Measurements from ENCODE around the gene EPM2AIP1.
"Not testable (repeated sequence)": the region's sequence is repeated elsewhere in the genome, so short reads cannot be mapped to it uniquely, and the experiment has no call there.

The EPM2AIP1 gene

DNA sequence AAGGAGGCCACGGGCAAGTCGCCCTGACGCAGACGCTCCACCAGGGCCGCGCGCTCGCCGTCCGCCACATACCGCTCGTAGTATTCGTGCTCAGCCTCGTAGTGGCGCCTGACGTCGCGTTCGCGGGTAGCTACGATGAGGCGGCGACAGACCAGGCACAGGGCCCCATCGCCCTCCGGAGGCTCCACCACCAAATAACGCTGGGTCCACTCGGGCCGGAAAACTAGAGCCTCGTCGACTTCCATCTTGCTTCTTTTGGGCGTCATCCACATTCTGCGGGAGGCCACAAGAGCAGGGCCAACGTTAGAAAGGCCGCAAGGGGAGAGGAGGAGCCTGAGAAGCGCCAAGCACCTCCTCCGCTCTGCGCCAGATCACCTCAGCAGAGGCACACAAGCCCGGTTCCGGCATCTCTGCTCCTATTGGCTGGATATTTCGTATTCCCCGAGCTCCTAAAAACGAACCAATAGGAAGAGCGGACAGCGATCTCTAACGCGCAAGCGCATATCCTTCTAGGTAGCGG, at the start of gene EPM2AIP1:
TSS of gene EPM2AIP1 (minus strand) at position 326 of the 520 bp plus-strand sequence. CDS start at position 272, 54 bp downstream.
- TF ChIP-seq, protein P1, sequence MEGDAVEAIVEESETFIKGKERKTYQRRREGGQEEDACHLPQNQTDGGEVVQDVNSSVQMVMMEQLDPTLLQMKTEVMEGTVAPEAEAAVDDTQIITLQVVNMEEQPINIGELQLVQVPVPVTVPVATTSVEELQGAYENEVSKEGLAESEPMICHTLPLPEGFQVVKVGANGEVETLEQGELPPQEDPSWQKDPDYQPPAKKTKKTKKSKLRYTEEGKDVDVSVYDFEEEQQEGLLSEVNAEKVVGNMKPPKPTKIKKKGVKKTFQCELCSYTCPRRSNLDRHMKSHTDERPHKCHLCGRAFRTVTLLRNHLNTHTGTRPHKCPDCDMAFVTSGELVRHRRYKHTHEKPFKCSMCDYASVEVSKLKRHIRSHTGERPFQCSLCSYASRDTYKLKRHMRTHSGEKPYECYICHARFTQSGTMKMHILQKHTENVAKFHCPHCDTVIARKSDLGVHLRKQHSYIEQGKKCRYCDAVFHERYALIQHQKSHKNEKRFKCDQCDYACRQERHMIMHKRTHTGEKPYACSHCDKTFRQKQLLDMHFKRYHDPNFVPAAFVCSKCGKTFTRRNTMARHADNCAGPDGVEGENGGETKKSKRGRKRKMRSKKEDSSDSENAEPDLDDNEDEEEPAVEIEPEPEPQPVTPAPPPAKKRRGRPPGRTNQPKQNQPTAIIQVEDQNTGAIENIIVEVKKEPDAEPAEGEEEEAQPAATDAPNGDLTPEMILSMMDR (IDR thresholded peaks at IDR 0.05; ENCODE audit: low read depth, low read length) = peak; percentile 10
- no peak for DNase-seq (ENCODE audit: extremely low read depth, low read depth)

DNA sequence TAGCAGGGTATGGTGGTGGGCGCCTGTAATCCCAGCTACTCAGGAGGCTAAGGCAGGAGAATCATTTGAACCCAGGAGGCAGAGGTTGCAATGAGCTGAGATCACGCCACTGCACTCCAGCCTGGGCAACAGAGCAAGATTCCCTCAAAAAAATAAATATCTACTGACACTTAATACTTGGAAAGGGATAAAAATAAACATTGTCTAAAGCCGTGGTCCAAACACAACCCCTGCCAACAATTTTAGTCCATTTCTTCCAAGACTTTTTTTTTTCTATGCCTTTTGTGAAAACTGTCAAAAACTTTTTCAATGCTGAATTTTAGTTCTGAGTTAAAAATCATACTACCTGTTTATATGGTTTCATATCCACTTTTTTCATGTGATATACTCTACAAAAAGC, 49.8 kb upstream of the EPM2AIP1 start:
- DNase-seq (ENCODE audit: extremely low read depth, low read depth) = not testable (repeated sequence)

DNA sequence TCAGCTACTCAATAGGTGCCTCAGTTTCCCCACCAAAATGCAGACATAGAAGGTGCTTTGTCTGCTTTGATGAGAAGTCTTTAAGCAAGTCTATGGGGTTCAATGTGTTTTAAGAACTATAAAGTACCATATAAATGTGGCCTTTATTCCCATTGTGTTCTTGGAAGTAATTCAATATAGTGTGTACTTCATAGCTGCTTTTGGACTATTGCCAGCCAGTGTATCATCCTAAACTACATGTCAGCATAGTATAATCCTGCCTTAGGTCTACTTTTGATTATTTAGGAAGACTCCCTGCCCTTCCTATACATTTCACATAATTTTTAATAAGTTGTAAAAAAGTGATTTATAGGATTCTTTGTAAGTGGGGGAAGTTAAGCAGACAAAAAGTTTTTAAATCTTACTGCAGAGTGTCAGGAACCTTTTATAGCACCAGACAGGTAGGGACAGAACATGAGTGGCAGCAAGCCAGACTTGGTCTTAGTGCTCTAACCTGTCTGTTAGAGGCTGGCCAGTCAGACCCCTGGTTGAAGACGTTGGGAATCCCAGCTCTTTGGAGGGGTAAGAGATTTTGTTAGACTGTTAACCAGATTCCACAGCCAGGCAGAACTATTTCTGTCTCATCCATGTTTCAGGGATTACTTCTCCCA, 48.7 kb upstream of the EPM2AIP1 start:
- no peak for DNase-seq (ENCODE audit: extremely low read depth, low read depth)
- TF ChIP-seq, protein P1 (IDR thresholded peaks at IDR 0.05; ENCODE audit: low read depth, low read length) = no peak

DNA sequence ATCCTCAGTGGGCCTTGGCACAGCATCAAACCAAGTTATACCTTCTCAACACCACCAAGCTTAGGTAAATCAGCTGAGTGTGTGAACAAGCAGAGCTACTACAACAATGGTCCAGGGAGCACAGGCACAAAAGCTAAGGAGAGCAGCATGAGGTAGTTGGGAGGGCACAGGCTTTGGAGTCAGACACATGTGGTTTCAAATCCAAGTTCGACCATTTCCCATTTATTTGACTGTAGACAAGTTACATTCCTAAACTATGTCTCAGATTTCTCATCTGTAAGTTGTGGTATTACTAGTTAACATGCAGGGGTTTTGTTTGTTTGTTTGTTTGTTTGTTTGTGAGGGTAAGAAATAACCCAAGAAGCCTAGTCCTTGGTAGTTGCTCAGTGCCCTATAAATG, 47.3 kb upstream of the EPM2AIP1 start:
- no peak for DNase-seq (ENCODE audit: extremely low read depth, low read depth)
- TF ChIP-seq, protein P1 (IDR thresholded peaks at IDR 0.05; ENCODE audit: low read depth, low read length) = no peak

DNA sequence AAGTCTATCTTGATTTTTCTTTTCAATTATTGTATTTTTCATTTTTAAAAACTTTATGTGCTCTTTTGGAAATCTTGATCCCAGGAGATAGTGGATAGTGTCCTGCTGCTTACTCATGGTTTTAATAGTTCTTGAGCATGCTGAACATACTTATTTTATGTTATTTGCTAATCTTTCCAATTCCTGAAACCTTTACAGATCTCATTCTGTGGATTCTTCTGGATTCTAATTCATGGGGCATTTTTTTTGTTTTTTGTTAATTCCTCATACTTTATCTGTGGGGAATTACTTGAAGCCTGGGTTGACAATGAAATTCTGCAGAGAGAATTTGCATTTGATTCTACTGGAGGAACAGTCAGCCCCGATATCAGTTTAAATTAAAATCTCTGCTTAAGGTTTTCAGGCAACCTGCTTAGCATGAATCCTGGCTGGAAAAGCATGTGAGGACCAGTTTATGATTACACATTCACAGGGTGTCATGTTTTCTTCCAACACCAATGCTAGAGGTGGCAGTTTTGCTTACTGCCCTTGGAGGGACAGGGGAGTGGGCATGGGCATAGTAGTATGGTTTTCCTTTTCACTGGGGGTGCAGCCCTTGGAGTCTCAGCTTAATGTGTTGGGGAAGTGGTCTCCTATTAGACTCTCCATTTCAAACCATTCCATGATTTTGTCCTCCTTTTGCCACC, 46.4 kb upstream of the EPM2AIP1 start:
- TF ChIP-seq, protein P1 (IDR thresholded peaks at IDR 0.05; ENCODE audit: low read depth, low read length) = no peak
- no peak for DNase-seq (ENCODE audit: extremely low read depth, low read depth)

DNA sequence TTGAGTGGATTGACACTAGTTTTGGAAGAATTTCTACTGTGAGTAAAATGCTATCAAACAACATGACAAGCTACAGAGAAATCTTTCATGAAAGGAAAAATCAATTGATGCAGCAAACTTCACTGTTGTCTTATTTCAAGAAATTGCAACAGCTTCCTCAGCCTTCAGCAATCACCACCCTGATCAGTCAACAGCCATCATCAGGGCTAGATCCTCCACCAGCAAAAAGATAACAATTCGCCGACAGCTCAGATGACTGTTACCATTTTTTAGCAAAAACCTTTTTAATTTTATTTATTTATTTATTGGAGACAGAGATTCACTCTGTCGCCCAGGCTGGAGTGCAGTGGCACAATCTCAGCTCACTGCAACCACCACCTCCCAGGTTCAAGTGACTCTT, 44.4 kb upstream of the EPM2AIP1 start:
- TF ChIP-seq, protein P1 (IDR thresholded peaks at IDR 0.05; ENCODE audit: low read depth, low read length) = no peak
- DNase-seq (ENCODE audit: extremely low read depth, low read depth) = no peak

DNA sequence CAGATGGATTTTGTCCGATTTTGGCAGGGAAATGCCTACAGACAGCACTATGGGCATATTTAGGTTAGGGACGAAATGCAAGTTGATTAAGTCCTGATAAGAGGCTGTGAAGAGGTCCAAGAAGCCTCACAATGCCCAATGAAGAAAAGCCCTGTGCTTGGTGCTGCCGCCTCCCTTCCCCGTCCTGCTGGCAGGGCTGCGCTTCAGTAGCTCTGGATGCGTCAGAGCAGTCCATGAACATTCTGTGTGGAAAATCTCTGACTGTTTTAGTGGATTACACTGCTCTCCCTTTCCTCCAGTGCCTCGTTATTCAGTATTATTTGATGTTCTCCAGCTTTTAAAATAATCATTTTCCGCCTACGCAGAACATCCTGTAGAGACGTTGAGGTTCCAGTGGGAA, 40.0 kb upstream of the EPM2AIP1 start:
- DNase-seq (ENCODE audit: extremely low read depth, low read depth) = no peak

More for the DNA sequence above, 40.0 kb upstream of the EPM2AIP1 start:
- TF ChIP-seq, protein P1 (IDR thresholded peaks at IDR 0.05; ENCODE audit: low read depth, low read length) = no peak

Data from AG09319 (cell line).